Measurements from ENCODE around the gene CFAP46.

DNA sequence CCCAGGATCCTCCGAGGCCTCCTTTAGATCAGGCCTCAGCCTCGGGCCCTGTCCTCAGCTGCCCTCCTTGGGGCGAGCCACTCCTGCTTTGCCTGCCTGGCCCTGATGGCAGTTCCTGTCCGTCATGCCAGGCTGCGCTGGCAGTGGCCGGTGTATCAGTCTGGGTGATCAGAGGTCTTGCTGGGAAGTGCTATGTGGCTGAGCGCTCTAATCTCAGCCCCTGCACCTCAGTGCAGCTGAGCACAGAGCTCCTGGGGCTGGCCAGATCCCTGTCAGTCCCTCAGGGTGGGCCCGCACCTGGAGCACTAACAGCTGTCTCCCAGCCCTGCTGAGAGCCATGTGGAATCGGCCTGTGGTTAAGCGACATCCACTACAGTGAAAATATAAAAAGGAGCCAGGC lies 14.8 kb upstream of the CFAP46 start:
- TF ChIP-seq CEBPB (IDR thresholded peaks at IDR 0.05; ENCODE audit: borderline replicate concordance in 1 of 2, low read depth in 2 of 2, low read length in 2 of 2) = no peak
- TF ChIP-seq, protein P1, sequence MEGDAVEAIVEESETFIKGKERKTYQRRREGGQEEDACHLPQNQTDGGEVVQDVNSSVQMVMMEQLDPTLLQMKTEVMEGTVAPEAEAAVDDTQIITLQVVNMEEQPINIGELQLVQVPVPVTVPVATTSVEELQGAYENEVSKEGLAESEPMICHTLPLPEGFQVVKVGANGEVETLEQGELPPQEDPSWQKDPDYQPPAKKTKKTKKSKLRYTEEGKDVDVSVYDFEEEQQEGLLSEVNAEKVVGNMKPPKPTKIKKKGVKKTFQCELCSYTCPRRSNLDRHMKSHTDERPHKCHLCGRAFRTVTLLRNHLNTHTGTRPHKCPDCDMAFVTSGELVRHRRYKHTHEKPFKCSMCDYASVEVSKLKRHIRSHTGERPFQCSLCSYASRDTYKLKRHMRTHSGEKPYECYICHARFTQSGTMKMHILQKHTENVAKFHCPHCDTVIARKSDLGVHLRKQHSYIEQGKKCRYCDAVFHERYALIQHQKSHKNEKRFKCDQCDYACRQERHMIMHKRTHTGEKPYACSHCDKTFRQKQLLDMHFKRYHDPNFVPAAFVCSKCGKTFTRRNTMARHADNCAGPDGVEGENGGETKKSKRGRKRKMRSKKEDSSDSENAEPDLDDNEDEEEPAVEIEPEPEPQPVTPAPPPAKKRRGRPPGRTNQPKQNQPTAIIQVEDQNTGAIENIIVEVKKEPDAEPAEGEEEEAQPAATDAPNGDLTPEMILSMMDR (IDR thresholded peaks at IDR 0.05 in 2 of 3, conservative IDR thresholded peaks at IDR 0.05 in 1 of 3; ENCODE audit: control insufficient read depth in 2 of 3, extremely low read depth in 1 of 3, insufficient read depth in 1 of 3, low read depth in 3 of 3, low read length in 3 of 3) = no peak
- no peak for TF ChIP-seq EP300 (IDR thresholded peaks at IDR 0.05; ENCODE audit: borderline replicate concordance in 1 of 2, control insufficient read depth in 1 of 2, low read depth in 2 of 2, low read length in 2 of 2)
